Frontal cortex (tissue), 4 donors: ENCODE measurements around the gene DMAC2L. TPM values are rescaled to one million over a fixed set of nuclear protein-coding genes. Genes with fewer than 3 reads are reported as not detected.

ENCODE experiments used
- DNase-seq, 2 donors: peaks; one replicate each; pipeline ENCODE4 v3.0.0; 2012; ENCODE audit warnings: low spot score in 2 of 2
- FAIRE-seq: peaks from 2 replicates; lab custom pipeline; 2012; peaks lifted over from hg19 to GRCh38; lab: Jason Lieb, UNC
- small RNA-seq: library from RNA; depleted of rRNA; stranded (forward); fragments of <200 nt; gene quantifications from one replicate; pipeline ENCODE3, GENCODE V24; 2014
- total RNA-seq: library from RNA; depleted of rRNA; stranded (reverse); fragments of >200 nt; gene quantifications from one replicate; pipeline ENCODE4 v1.2.3, GENCODE V29; 2014
- donor health status: control.
- donor health status: control.
- donor health status: control.

The DMAC2L gene
- total RNA-seq, 1 donor from 2014 or later = 7.7 TPM

DNA sequence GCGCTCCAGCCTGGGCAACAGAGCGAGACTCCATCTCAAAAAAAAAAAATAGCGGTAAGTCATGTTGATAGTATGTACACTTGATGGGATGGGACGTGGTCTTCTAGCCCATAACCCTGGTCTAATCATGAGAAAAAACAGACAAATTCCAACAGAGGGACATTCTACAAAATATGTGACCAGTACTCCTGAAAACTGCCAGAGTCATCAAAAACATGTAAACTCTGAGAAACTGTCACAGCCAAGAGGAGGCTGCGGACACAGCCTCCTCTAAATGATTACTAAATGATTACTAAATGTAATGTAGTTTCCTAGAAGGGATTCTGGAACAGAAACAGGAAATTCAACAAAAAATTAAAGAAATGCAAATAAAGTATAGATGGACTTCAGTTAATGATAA is 63.6 kb downstream of the DMAC2L start:
- no peak for FAIRE-seq

More for the DNA sequence above, 63.6 kb downstream of the DMAC2L start:
- DNase-seq = no peak

Small RNA genes lying within 50 kb of the gene (small RNA-seq; reads per million reads assigned to genes)
- not detected for gene MIR4504

Other genes with a start within 250 kb of the DMAC2L start
- 9.8 TPM for gene VCPKMT, start 195.8 kb upstream of the DMAC2L start, total RNA-seq
- gene SOS2, start 80.7 kb upstream of the DMAC2L start, total RNA-seq = 81.9 TPM
- 18.3 TPM for gene L2HGDH, start 95 bp upstream of the DMAC2L start, total RNA-seq
- 10.2 TPM for gene CDKL1, start 84.6 kb downstream of the DMAC2L start, total RNA-seq
- 85.2 TPM for gene MAP4K5, start 220.2 kb downstream of the DMAC2L start, total RNA-seq
- gene ATL1, start 247.8 kb downstream of the DMAC2L start, total RNA-seq = 95.8 TPM